GM23248 (cell line): Measurements from ENCODE around the gene GIT1. TPM values are rescaled to one million over a fixed set of nuclear protein-coding genes. Genes with fewer than 3 reads are reported as not detected.

Experiments
- DNase-seq: peaks from one replicate; pipeline ENCODE4 v3.0.0-alpha.2; 2015
- H2AFZ ChIP-seq: fragments of 200-600 bp; sonication (generic); 2 replicates; pipeline ENCODE4 v1.6.1; 2016; ENCODE audit warnings: antibody characterized with exemption
- H3F3A ChIP-seq: fragments of 200-600 bp; sonication (generic); 2 replicates; pipeline ENCODE4 v1.6.1; 2016; ENCODE audit warnings: mild to moderate bottlenecking, antibody characterized with exemption, mixed run types; ENCODE audit not compliant: insufficient read depth
- H3K27ac ChIP-seq: fragments of 200-600 bp; sonication (generic); 2 replicates; pipeline ENCODE4 v1.5.1; 2016; ENCODE audit warnings: mild to moderate bottlenecking
- H3K27me3 ChIP-seq: fragments of 200-600 bp; sonication (generic); replicated peaks from 2 replicates; pipeline ENCODE4 v1.6.1; 2016; ENCODE audit warnings: mild to moderate bottlenecking; ENCODE audit not compliant: insufficient read depth
- H3K36me3 ChIP-seq: fragments of 200-600 bp; sonication (generic); 2 replicates; pipeline ENCODE4 v1.6.1; 2016; ENCODE audit warnings: low read depth, mild to moderate bottlenecking
- H3K4me1 ChIP-seq: fragments of 200-600 bp; sonication (generic); 2 replicates; pipeline ENCODE4 v1.6.1; 2016; ENCODE audit warnings: mild to moderate bottlenecking; ENCODE audit not compliant: insufficient read depth
- H3K4me2 ChIP-seq: fragments of 200-600 bp; sonication (generic); one replicate; pipeline ENCODE4 v1.6.1; 2016; ENCODE audit warnings: mild to moderate bottlenecking; ENCODE audit not compliant: unreplicated experiment
- H3K4me3 ChIP-seq: fragments of 200-600 bp; sonication (generic); 2 replicates; pipeline ENCODE4 v1.5.1; 2016; ENCODE audit warnings: mild to moderate bottlenecking
- H3K79me2 ChIP-seq: fragments of 200-600 bp; sonication (generic); 2 replicates; pipeline ENCODE4 v1.6.1; 2016; ENCODE audit warnings: mild to moderate bottlenecking; ENCODE audit not compliant: insufficient read depth
- H3K9ac ChIP-seq: fragments of 200-600 bp; sonication (generic); 2 replicates; pipeline ENCODE4 v1.6.1; 2016; ENCODE audit warnings: mild to moderate bottlenecking
- H3K9me2 ChIP-seq: fragments of 200-600 bp; sonication (generic); 2 replicates; pipeline ENCODE4 v1.6.1; 2016; ENCODE audit warnings: mixed run types, mild to moderate bottlenecking, moderate library complexity; ENCODE audit not compliant: insufficient read depth
- H3K9me3 ChIP-seq: fragments of 200-600 bp; sonication (generic); one replicate; pipeline ENCODE4 v1.6.1; 2017; ENCODE audit warnings: low read depth
- H4K20me1 ChIP-seq: fragments of 200-600 bp; sonication (generic); 2 replicates; pipeline ENCODE4 v1.6.0; 2016; ENCODE audit not compliant: insufficient read depth
- EZH2 ChIP-seq: fragments of 200-600 bp; sonication (generic); IDR thresholded peaks from 2 replicates; pipeline ENCODE4 v1.6.1; 2018; ENCODE audit warnings: antibody characterized with exemption, mild to moderate bottlenecking; ENCODE audit not compliant: insufficient read depth, poor library complexity, severe bottlenecking
- EZH2phosphoT487 ChIP-seq: fragments of 200-600 bp; sonication (generic); IDR thresholded peaks from 2 replicates; pipeline ENCODE4 v1.6.1; 2018; ENCODE audit warnings: antibody characterized with exemption, moderate library complexity, mild to moderate bottlenecking, low read depth; ENCODE audit not compliant: insufficient read depth
- WGBS, 2 experiments: methylation state at CpG; one replicate each; pipeline ENCODE4 v1.1.6; 2015 to 2017; ENCODE audit warnings: low lambda C conversion rate in 2 of 2, low coverage in 1 of 2; ENCODE audit errors: missing lambda C conversion rate in 2 of 2; 5-methylcytosine and 5-hydroxymethylcytosine counted together
- in situ Hi-C: fragments of 300-500 bp; cut with MboI; formaldehyde crosslinking; loops from 2 replicates; pipeline ENCODE4 v1.15.0; 2020
- polyA plus RNA-seq: library from polyadenylated mRNA; unstranded; fragments of >200 nt; fragmentation: Nextera tagmentation; extraction: Ambion mirVana; gene quantifications from 2 replicates; pipeline ENCODE4 v1.2.1, GENCODE V29; 2016
- total RNA-seq: library from RNA; depleted of rRNA; stranded (reverse); fragments of >200 nt; shearing (Covaris generic); gene quantifications from 2 replicates; pipeline ENCODE4 v1.2.3, GENCODE V29; 2014

Gene GIT1
- total and polyA plus RNA-seq, 2 experiments from 2014 or later: 6.0 to 19.5 TPM

DNA sequence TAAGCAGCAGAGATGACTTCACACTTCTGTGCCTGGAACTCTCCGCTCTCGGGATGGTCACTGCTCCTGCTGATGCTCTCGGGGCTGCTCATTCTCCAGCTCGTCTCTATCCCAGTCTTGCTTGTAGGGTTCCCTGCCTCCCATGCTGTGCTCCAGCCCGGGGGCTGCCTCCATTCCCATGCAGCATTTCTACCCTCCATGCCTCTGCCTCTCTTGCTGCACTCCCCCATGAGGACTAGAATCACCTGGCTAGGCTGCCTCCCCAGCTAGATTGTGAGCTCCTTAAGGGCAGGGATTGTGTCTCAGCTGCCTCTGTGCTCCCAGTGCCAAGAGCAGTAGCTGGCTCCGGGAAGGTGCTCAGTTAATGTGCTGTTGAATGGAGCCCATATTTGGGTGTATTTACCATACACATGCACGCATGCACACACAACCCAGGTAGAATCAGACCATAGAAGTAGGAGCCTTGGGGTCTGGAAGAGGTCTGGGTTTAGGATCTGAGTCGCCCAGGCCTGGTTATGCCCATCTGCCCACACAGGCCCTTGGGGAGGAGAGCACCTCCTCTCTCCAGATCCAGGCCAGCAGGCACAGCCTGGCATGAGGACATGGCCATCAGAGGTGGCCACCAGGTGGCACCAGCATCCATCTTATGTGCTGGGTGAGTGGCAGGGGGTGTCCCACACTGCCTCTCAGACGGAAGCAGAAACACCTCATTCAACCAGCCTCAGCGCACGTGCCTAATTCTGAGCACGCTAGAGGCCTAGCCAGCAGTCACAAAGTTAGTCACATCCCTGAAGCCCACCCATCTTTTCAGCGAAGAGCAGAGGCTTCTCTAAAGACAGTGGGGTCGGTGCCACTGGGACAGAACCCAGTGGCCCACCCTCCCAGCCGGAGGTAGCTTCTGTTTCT lies 9.3 kb downstream of the GIT1 start:
- H3K4me2 ChIP-seq: no peak overlapping the region
- peaks cover 32% of the 10 kb centered on the region for H3K79me2 ChIP-seq
- H3F3A ChIP-seq: no peaks in the 10 kb centered on the region
- in situ Hi-C loops: no loop called here
- no peaks in the 10 kb centered on the region for H3K27me3 ChIP-seq
- H3K9me2 ChIP-seq: no peaks in the 10 kb centered on the region
- peaks cover 5% of the 10 kb centered on the region; the same call in 1 of the 2 replicates for H3K36me3 ChIP-seq
- H3K9ac ChIP-seq: no peak overlapping the region
- H3K4me3 ChIP-seq: no peak overlapping the region
- WGBS, 2 experiments: 53 to 56% methylated on average over 15 of the region's 15 CpGs
- peaks cover 3% of the 10 kb centered on the region; the same call in 1 of the 2 replicates for H4K20me1 ChIP-seq
- no peaks in the 10 kb centered on the region for H3K9me3 ChIP-seq
- TF ChIP-seq EZH2 (no peak), EZH2phosphoT487 (no peak)
- H3K4me1 ChIP-seq: peaks cover 7% of the 10 kb centered on the region; the same call in 1 of the 2 replicates
- peak; percentile 87 for DNase-seq
- no peak overlapping the region for H2AFZ ChIP-seq
- no peak overlapping the region for H3K27ac ChIP-seq

DNA sequence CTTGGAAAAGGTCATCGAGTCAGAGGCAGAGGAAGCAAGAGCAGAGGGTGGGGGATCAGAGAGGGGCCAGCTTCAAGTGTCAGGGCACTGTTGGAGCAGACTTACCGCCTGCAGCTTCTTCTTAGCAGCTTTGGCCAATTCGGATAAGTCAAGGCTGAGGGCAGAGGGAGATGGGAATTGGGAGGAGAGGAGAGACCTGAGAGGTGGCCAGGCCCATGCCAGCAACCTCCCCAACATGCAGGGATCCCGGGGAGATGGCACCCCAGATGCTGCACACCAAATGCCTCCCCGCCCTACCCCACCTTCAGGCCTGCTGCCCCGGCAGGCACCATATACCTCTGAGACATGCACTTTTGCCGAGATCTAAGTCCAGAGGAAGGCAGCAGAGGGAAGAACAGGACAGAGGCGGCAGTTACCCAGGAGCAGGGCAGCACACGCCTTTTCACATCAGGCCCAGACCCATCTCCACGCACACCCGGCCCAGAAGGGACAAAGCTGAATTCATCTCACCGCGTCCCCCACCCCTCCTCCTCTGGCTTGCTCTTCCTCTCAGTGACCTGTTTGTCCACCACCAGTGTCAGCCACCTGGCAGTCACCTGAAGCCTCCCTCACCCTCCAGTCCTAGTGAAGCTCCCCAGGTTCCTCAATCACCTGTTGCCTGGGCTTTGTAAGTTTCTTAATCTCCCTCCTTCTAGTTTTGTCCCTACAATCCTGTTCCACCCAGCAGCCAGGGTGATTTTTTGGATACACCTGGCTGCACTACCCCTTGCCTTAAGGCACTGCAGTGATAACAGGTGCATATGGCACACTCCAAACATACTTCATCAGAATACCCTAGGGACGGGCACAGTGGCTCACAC lies 10.6 kb downstream of the GIT1 start:
- Histone ChIP-seq H3K4me2 (no peak overlapping the region), H3K4me3 (no peak overlapping the region), H3K36me3 (peaks cover 5% of the 10 kb centered on the region; the same call in 1 of the 2 replicates), H3F3A (no peaks in the 10 kb centered on the region), H3K27me3 (no peaks in the 10 kb centered on the region), H3K9ac (no peak overlapping the region), H3K9me3 (no peaks in the 10 kb centered on the region), H3K4me1 (0 out of 2 replicates have a peak, but pooled peaks cover 4% of the 10 kb centered on the region), H2AFZ (no peak overlapping the region), H4K20me1 (0 out of 2 replicates have a peak, but pooled peaks cover under 1% of the 10 kb centered on the region), H3K9me2 (no peaks in the 10 kb centered on the region), H3K79me2 (peaks cover 19% of the 10 kb centered on the region), H3K27ac (no peak overlapping the region)
- TF ChIP-seq EZH2phosphoT487 (no peak), EZH2 (no peak)
- WGBS, 2 experiments: 90 to 91% methylated on average over 14 of the region's 14 CpGs
- in situ Hi-C loops: no loop called here
- no peak for DNase-seq

DNA sequence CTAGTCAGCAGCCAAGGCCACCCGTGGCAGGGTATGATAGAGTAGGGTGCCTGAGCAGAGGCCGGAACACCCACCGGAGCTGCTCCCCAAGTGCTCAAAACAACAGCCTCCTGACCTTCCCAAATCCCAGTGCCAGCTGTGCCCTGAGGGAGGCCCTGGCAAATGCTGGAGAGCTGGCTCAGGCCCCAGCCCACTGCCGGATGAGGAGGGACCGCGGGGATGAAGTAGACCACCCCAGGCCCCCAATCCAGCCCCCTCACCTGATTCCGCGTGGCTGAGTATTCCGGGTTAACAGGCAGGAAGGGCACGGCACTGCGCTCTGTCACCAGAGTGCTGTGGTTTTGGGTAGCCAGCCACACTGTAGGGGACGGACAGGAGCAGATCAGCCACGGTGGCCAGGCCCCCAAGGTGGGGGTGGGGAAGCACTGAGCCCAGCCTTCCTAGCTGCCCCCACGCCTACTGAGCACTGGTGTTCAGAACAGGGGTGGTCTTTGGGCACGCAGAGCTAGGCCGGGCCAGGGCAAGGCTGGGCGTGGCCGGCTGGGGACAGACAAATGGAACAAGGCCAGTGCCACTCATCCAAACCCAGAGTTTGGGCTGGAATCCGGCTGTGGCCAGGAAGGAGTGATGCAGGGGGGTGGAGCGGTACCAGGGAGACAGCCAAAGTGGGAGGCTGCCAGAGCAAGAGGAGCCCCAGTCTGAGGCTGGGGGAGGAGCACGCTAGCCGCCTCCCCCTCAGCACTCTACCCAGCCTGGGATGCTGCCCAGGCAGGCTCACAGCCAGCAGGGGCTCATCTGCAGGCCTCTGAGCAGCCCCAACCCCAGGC lies 11.8 kb downstream of the GIT1 start:
- no peaks in the 10 kb centered on the region for H3K27me3 ChIP-seq
- no peak overlapping the region for H3K4me3 ChIP-seq
- H4K20me1 ChIP-seq: no peaks in the 10 kb centered on the region
- peaks cover 5% of the 10 kb centered on the region; the same call in 1 of the 2 replicates for H3K36me3 ChIP-seq
- no peaks in the 10 kb centered on the region for H3K9me2 ChIP-seq
- TF ChIP-seq EZH2phosphoT487: no peak
- TF ChIP-seq EZH2: no peak
- H2AFZ ChIP-seq: no peak overlapping the region
- peak overlapping the region; percentile 48 for H3K9ac ChIP-seq
- H3K4me1 ChIP-seq: 0 out of 2 replicates have a peak, but pooled peaks cover 8% of the 10 kb centered on the region
- in situ Hi-C loops: no loop called here
- no peaks in the 10 kb centered on the region for H3K9me3 ChIP-seq
- WGBS, 2 experiments: 45 to 49% methylated on average over 20 to 21 of the region's 22 CpGs
- no peak overlapping the region for H3K4me2 ChIP-seq
- DNase-seq: peak; percentile 66
- H3K79me2 ChIP-seq: peaks cover 7% of the 10 kb centered on the region
- no peak overlapping the region for H3K27ac ChIP-seq
- H3F3A ChIP-seq: no peaks in the 10 kb centered on the region

GRCh38 chr17:29577001-29577370 lies 12.5 kb downstream of the GIT1 start:
- in situ Hi-C loops: no loop called here
- no peaks in the 10 kb centered on the region for H4K20me1 ChIP-seq
- H3F3A ChIP-seq: no peaks in the 10 kb centered on the region
- H3K27ac ChIP-seq: no peak overlapping the region
- no peak overlapping the region for H3K9ac ChIP-seq
- no peak overlapping the region for H3K4me3 ChIP-seq
- 95 to 97% methylated on average over 8 to 9 of the region's 9 CpGs for WGBS, 2 experiments
- TF ChIP-seq EZH2 (no peak), EZH2phosphoT487 (no peak)
- H3K9me2 ChIP-seq: no peaks in the 10 kb centered on the region
- H3K9me3 ChIP-seq: no peaks in the 10 kb centered on the region
- no peak overlapping the region for H3K4me2 ChIP-seq
- H3K27me3 ChIP-seq: no peaks in the 10 kb centered on the region
- peaks cover under 1% of the 10 kb centered on the region; the same call in 1 of the 2 replicates for H3K79me2 ChIP-seq
- H3K36me3 ChIP-seq: peaks cover 5% of the 10 kb centered on the region; the same call in 1 of the 2 replicates
- DNase-seq: no peak
- H2AFZ ChIP-seq: no peak overlapping the region
- H3K4me1 ChIP-seq: 0 out of 2 replicates have a peak, but pooled peaks cover 8% of the 10 kb centered on the region
